Endothelial cell of umbilical vein (primary cell): Measurements from ENCODE around the gene SDR39U1. TPM values are rescaled to one million over a fixed set of nuclear protein-coding genes. Genes with fewer than 3 reads are reported as not detected.

ENCODE experiments used
- BruUV-seq: library from RNA; stranded (reverse); fragments of 400-500 nt; replicated peaks from 2 replicates; lab custom pipeline; 2021; lab: Mats Ljungman, UMichigan
- CTCF ChIA-PET: fragments of 300-600, 350-600 bp; sonication (Branson Sonifier 250); formaldehyde crosslinking; loops from one replicate; lab custom pipeline; 2021; ENCODE audit warnings: antibody characterized with exemption, inconsistent platforms; lab: Charles Lee
- POLR2A ChIA-PET: fragments of 300-600, 350-600 bp; sonication (Branson Sonifier 250); formaldehyde crosslinking; loops from one replicate; lab custom pipeline; 2021; ENCODE audit warnings: antibody characterized with exemption, inconsistent platforms; lab: Charles Lee
- DNase-seq: peaks from one replicate; pipeline ENCODE4 v3.0.0-alpha.2; 2011; ENCODE audit warnings: low read depth, low spot score
- FAIRE-seq: peaks from 2 replicates; lab custom pipeline; 2011; peaks lifted over from hg19 to GRCh38; lab: Jason Lieb, UNC
- H2AFZ ChIP-seq: 2 replicates; pipeline ENCODE4 v1.6.0; 2012; ENCODE audit warnings: low read depth, low read length, control low read depth, inconsistent platforms
- H3K27ac ChIP-seq: 2 replicates; pipeline ENCODE4 v1.5.1; 2011; ENCODE audit warnings: low read depth, mild to moderate bottlenecking, control low read depth, low read length, moderate library complexity; ENCODE audit not compliant: insufficient read depth
- H3K27me3 ChIP-seq, 2 experiments: 2 replicates each; pipeline versions ENCODE4 v1.6.0 to v1.6.1; 2011; ENCODE audit warnings: low read length in 2 of 2, mixed read lengths in 1 of 2; ENCODE audit not compliant: control insufficient read depth in 2 of 2, insufficient read depth in 2 of 2
- H3K36me3 ChIP-seq, 2 experiments: 2 replicates in 1 of 2; 3 replicates in 1 of 2; pipeline ENCODE4 v1.5.1; 2011; ENCODE audit warnings: low read length in 2 of 2, mild to moderate bottlenecking in 1 of 2, moderate library complexity in 1 of 2; ENCODE audit not compliant: control insufficient read depth in 2 of 2, insufficient read depth in 2 of 2; ENCODE audit errors: extremely low read depth in 1 of 2
- H3K4me1 ChIP-seq: 3 replicates; pipeline ENCODE4 v1.5.1; 2011; ENCODE audit warnings: mild to moderate bottlenecking, low read length; ENCODE audit not compliant: control insufficient read depth, insufficient read depth; ENCODE audit errors: extremely low read depth
- H3K4me2 ChIP-seq: 2 replicates; pipeline ENCODE4 v1.6.1; 2011; ENCODE audit warnings: low read length, control low read depth, mixed read lengths; ENCODE audit not compliant: insufficient read depth
- H3K4me3 ChIP-seq, 3 experiments: fragments of 200-600 bp in 1 of 3; sonication (generic), shearing (Covaris generic) in 1 of 3; replicated peaks in 1 of 3; 2 replicates each; pipeline ENCODE4 v1.5.1; 2011 to 2016; ENCODE audit warnings: control low read depth in 3 of 3, low read length in 3 of 3, mild to moderate bottlenecking in 2 of 3, inconsistent platforms in 1 of 3, low read depth in 1 of 3, moderate library complexity in 1 of 3; ENCODE audit not compliant: insufficient read depth in 1 of 3
- H3K79me2 ChIP-seq: 2 replicates; pipeline ENCODE4 v1.6.0; 2012; ENCODE audit warnings: low read length, inconsistent platforms; ENCODE audit not compliant: control insufficient read depth, insufficient read depth
- H3K9ac ChIP-seq: replicated peaks from 2 replicates; pipeline ENCODE3; 2011; ENCODE audit warnings: low read length, control low read depth; ENCODE audit not compliant: insufficient read depth; ENCODE audit errors: extremely low read depth
- H3K9me1 ChIP-seq: replicated peaks from 3 replicates; pipeline ENCODE4 v1.6.0; 2011; ENCODE audit warnings: mild to moderate bottlenecking, low read length; ENCODE audit not compliant: control insufficient read depth, insufficient read depth; ENCODE audit errors: extremely low read depth
- H3K9me3 ChIP-seq: replicated peaks from 2 replicates; pipeline ENCODE4 v1.5.1; 2012; ENCODE audit warnings: low read length, inconsistent platforms; ENCODE audit not compliant: control insufficient read depth, insufficient read depth
- H4K20me1 ChIP-seq: replicated peaks from 2 replicates; pipeline ENCODE3; 2011; ENCODE audit warnings: mild to moderate bottlenecking, low read length; ENCODE audit not compliant: control insufficient read depth, insufficient read depth; ENCODE audit errors: extremely low read depth
- EZH2 ChIP-seq: IDR thresholded peaks from 2 replicates; pipeline ENCODE4 v1.6.1; 2012; ENCODE audit warnings: borderline replicate concordance, low read depth, mild to moderate bottlenecking, moderate library complexity, low read length, inconsistent platforms; ENCODE audit not compliant: severe bottlenecking
- FOS ChIP-seq: IDR thresholded peaks from 2 replicates; pipeline ENCODE4 v1.6.1; 2011; ENCODE audit warnings: mild to moderate bottlenecking, low read length, moderate library complexity, borderline replicate concordance; ENCODE audit not compliant: insufficient read depth
- GATA2 ChIP-seq: IDR thresholded peaks from 2 replicates; pipeline ENCODE4 v1.7.0; 2011; ENCODE audit warnings: low read depth, mild to moderate bottlenecking, moderate library complexity, mixed read lengths, low read length; ENCODE audit not compliant: insufficient read length, insufficient read depth
- JUN ChIP-seq: IDR thresholded peaks from 2 replicates; pipeline ENCODE4 v1.6.1; 2011; ENCODE audit warnings: borderline replicate concordance, low read depth; ENCODE audit not compliant: insufficient read length, insufficient read depth
- MYC ChIP-seq: IDR thresholded peaks from one replicate; pipeline ENCODE4 v1.6.1; 2011; ENCODE audit warnings: mild to moderate bottlenecking, low read depth, low read length
- POLR2A ChIP-seq: IDR thresholded peaks from 2 replicates; pipeline ENCODE4 v1.6.1; 2012; ENCODE audit warnings: low read depth, mild to moderate bottlenecking, control low read depth, low read length
- POLR2AphosphoS5 ChIP-seq: IDR thresholded peaks from 2 replicates; pipeline ENCODE4 v1.6.1; 2012; ENCODE audit warnings: low read depth, mild to moderate bottlenecking, control low read depth, low read length, moderate library complexity; ENCODE audit not compliant: insufficient read depth
- dilution Hi-C: fragments of 300-500 bp; cut with MboI; formaldehyde crosslinking; loops from one replicate; pipeline ENCODE4 v1.15.0; 2019; ENCODE audit warnings: low sequenced_read_pairs; ENCODE audit not compliant: extremely low pct_ligation_motif_present
- intact Hi-C: fragments of 100-400 bp; cut with micrococcal nuclease; formaldehyde crosslinking; loops from one replicate; pipeline ENCODE4 v1.10.0; 2022
- polyA plus RNA-seq, 4 experiments: library from polyadenylated mRNA; depleted of rRNA in 3 of 4; stranded (reverse) in 3 of 4; unstranded in 1 of 4; fragments of >200 nt; gene quantifications; 2 replicates each; pipeline versions ENCODE4 v1.2.1 to v1.2.3, GENCODE V29; 2011 to 2012; ENCODE audit warnings: missing spikeins in 1 of 4
- total RNA-seq: library from RNA; stranded (reverse); gene quantifications from 2 replicates; pipeline ENCODE4 v1.2.3, GENCODE V29; 2021
- TF ChIP-seq, protein P1 (sequence below), 2 donors: IDR thresholded peaks; 1 replicate in 1 of 2; 2 replicates in 1 of 2; pipeline ENCODE4 v1.5.1; 2011; ENCODE audit warnings: low read length in 2 of 2, mild to moderate bottlenecking in 2 of 2, moderate library complexity in 2 of 2, control low read depth in 1 of 2, inconsistent platforms in 1 of 2, low read depth in 1 of 2; ENCODE audit not compliant: insufficient read depth in 1 of 2; ENCODE audit errors: extremely low read depth in 1 of 2
- TF ChIP-seq, protein P2 (sequence below): IDR thresholded peaks from 2 replicates; pipeline ENCODE4 v1.6.1; 2011; ENCODE audit not compliant: insufficient read depth, insufficient read length

SDR39U1 gene
- total and polyA plus RNA-seq, 2 donors (not counting 3 experiments of a cell fraction or from before 2014, with no cell fraction given) = 40.2 to 72.6 TPM

- Histone ChIP-seq H3K4me3 (no peak overlapping the region), H3K9me1 (no peaks in the 10 kb centered on the region), H2AFZ (no peak overlapping the region), H3K9me3 (no peaks in the 10 kb centered on the region), H3K9ac (no peak overlapping the region), H3K27ac (no peak overlapping the region), H3K4me2 (no peak overlapping the region), H3K4me1 (peaks cover 32% of the 10 kb centered on the region), H3K27me3 (no peaks in the 10 kb centered on the region), H4K20me1 (no peaks in the 10 kb centered on the region), H3K36me3 (peaks cover 0 to 4% of the 10 kb centered on the region in 2 experiments), H3K79me2 (peaks cover 2% of the 10 kb centered on the region)
- dilution Hi-C loops = no loop called here
- TF ChIP-seq POLR2AphosphoS5 = no peak
- TF ChIP-seq POLR2A = no peak
- intact Hi-C loops = no loop called here
- POLR2A ChIA-PET = no interaction called here
- BruUV-seq = no TSS peak
- FAIRE-seq (no peak), DNase-seq (no peak)
- CTCF ChIA-PET = interaction anchor here (3.3 to 4.7 kb wide), 4 partner anchors 29 to 68 kb away, joined by 13 to 34 read pairs (median 21); no protein-coding TSS in a partner anchor
These were observed 40.5 kb downstream of the SDR39U1 start for GRCh38 chr14:24401810-24402702.

DNA sequence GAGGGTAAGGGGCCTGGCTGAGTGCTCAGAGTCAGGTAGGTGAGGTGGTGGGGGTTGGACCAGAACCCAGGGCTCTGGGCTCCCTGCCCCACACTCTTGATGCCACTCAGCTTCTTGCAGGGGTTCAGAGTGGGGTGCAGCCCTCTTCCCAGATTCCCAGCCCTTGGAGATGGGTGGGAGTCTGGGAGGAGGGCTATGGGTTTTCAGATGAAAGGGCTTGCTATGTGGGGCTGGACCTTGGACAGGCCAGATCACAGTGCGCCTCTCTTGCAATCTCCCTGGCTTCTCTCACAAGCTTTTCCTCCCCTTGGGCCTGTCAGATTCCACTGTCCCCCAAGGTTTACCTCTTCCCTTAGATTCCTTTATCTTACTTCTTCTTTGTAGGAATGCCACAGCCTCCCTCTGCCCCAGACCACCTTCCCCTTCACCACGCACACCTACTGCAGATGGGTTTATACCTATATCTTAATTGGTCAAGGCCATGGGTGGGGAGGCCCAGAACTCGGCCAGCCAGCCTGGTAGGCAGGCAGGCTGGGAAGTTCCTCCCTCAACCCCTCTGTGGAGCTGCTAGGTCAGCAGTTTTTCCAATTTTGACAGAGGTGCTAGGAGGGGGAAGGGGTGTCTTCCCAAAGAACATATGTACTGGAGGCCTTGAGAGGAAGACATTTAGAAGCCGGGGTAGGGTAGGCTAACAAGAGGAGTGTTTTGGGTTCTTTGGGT, 42.4 kb downstream of the SDR39U1 start:
- no peak overlapping the region for H2AFZ ChIP-seq
- peaks cover 0 to 2% of the 10 kb centered on the region in 2 experiments for H3K36me3 ChIP-seq
- FAIRE-seq (no peak), DNase-seq (no peak)
- peaks cover 32% of the 10 kb centered on the region for H3K4me1 ChIP-seq
- no peaks in the 10 kb centered on the region for H3K9me3 ChIP-seq
- intact Hi-C loops (no loop called here), dilution Hi-C loops (no loop called here)
- H3K9me1 ChIP-seq = no peaks in the 10 kb centered on the region
- H3K4me3 ChIP-seq = peak overlapping the region in 2 of 3 experiments; percentile 69 to 78
- H3K9ac ChIP-seq = no peak overlapping the region
- H3K27me3 ChIP-seq = no peaks in the 10 kb centered on the region
- no peaks in the 10 kb centered on the region for H4K20me1 ChIP-seq
- H3K4me2 ChIP-seq = peak overlapping the region; percentile 51
- H3K27ac ChIP-seq = no peak overlapping the region
- CTCF ChIA-PET = interaction anchor here (0.6 to 4.7 kb wide), 9 partner anchors 10 to 66 kb away, joined by 3 to 34 read pairs (median 4); no protein-coding TSS in a partner anchor
- POLR2A ChIA-PET = interaction anchor here (0.8 kb wide), 1 partner anchor 30 kb away, joined by 4 read pairs; the partner anchor contains the start of genes CBLN3 and KHNYN
- H3K79me2 ChIP-seq = peaks cover 2% of the 10 kb centered on the region
- TSS peak; percentile 19 for BruUV-seq
- TF ChIP-seq POLR2A (no peak), FOS (no peak), MYC (no peak), GATA2 (no peak), JUN (no peak), POLR2AphosphoS5 (no peak), EZH2 (no peak)
- TF ChIP-seq, protein P1, sequence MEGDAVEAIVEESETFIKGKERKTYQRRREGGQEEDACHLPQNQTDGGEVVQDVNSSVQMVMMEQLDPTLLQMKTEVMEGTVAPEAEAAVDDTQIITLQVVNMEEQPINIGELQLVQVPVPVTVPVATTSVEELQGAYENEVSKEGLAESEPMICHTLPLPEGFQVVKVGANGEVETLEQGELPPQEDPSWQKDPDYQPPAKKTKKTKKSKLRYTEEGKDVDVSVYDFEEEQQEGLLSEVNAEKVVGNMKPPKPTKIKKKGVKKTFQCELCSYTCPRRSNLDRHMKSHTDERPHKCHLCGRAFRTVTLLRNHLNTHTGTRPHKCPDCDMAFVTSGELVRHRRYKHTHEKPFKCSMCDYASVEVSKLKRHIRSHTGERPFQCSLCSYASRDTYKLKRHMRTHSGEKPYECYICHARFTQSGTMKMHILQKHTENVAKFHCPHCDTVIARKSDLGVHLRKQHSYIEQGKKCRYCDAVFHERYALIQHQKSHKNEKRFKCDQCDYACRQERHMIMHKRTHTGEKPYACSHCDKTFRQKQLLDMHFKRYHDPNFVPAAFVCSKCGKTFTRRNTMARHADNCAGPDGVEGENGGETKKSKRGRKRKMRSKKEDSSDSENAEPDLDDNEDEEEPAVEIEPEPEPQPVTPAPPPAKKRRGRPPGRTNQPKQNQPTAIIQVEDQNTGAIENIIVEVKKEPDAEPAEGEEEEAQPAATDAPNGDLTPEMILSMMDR (IDR thresholded peaks at IDR 0.05; ENCODE audit: extremely low read depth in 1 of 2, insufficient read depth in 1 of 2, low read depth in 1 of 2, low read length in 2 of 2) = no peak
- TF ChIP-seq, protein P2, sequence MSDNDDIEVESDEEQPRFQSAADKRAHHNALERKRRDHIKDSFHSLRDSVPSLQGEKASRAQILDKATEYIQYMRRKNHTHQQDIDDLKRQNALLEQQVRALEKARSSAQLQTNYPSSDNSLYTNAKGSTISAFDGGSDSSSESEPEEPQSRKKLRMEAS = no peak
